Calu3 (cell line): ENCODE data around the gene CLEC16A. TPM values are rescaled to one million over a fixed set of nuclear protein-coding genes. Genes with fewer than 3 reads are reported as not detected.

Experiments
- BruUV-seq: library from RNA; stranded (reverse); fragments of 400-500 nt; replicated peaks from 2 replicates; lab custom pipeline; 2021; lab: Mats Ljungman, UMichigan
- CTCF ChIA-PET: fragments of 300-600 bp; sonication (Branson Sonifier 250); formaldehyde crosslinking; loops from one replicate; lab custom pipeline; 2022; ENCODE audit warnings: antibody characterized with exemption; lab: Charles Lee
- DNase-seq: peaks from one replicate; pipeline ENCODE4 v3.0.0; 2022
- H3K27ac Mint-ChIP-seq: one replicate; pipeline ENCODE4 v1.8.0; 2022; ENCODE audit warnings: mixed read lengths; ENCODE audit not compliant: unreplicated experiment
- H3K27me3 Mint-ChIP-seq: one replicate; pipeline ENCODE4 v1.8.0; 2022; ENCODE audit warnings: mixed read lengths; ENCODE audit not compliant: unreplicated experiment
- H3K36me3 Mint-ChIP-seq: one replicate; pipeline ENCODE4 v1.8.0; 2022; ENCODE audit warnings: mild to moderate bottlenecking, moderate library complexity, mixed read lengths; ENCODE audit not compliant: insufficient read depth, unreplicated experiment
- H3K4me1 Mint-ChIP-seq: one replicate; pipeline ENCODE4 v1.8.0; 2022; ENCODE audit warnings: mild to moderate bottlenecking, low read depth, mixed read lengths; ENCODE audit not compliant: unreplicated experiment
- H3K4me3 Mint-ChIP-seq: one replicate; pipeline ENCODE4 v1.8.0; 2022; ENCODE audit warnings: mild to moderate bottlenecking, low read depth, moderate library complexity, mixed read lengths; ENCODE audit not compliant: unreplicated experiment
- H3K9me3 Mint-ChIP-seq: one replicate; pipeline ENCODE4 v1.8.0; 2022; ENCODE audit warnings: low read depth, mixed read lengths; ENCODE audit not compliant: unreplicated experiment
- intact Hi-C: fragments of 100-400 bp; cut with micrococcal nuclease; formaldehyde crosslinking; loops from one replicate; pipeline ENCODE4 v1.10.0; 2022; ENCODE audit not compliant: unreplicated experiment
- total RNA-seq: library from RNA; stranded (reverse); gene quantifications from 2 replicates; pipeline ENCODE4 v1.2.3, GENCODE V29; 2022
- TF ChIP-seq, protein P1 (sequence below): fragments of 200-600 bp; IDR thresholded peaks from one replicate; pipeline ENCODE4 v1.8.0; 2022; ENCODE audit warnings: antibody characterized with exemption; ENCODE audit not compliant: unreplicated experiment

CLEC16A gene
- total RNA-seq, 1 experiment from 2014 or later = 33.0 TPM

DNA sequence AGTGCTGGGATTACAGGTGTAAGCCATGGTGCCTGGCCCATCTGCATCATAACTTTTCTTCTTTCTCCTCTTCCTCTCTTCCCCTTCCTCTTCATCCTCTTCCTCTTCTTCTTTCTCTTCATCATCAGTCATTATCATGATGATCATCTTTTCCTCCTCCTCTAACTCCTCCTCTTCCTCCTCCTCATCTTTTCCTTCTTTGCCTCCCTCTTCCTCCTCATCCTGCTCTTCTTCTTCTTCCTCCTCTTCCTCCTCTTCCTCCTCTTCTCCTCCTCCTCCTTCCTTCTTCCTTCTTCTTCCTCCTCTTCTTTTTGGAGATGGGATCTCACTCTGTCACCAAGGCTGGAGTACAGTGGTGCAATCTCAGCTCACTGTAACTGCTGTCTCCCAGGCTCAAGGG lies 249.1 kb downstream of the CLEC16A start:
- no peak overlapping the region for H3K4me3 Mint-ChIP-seq
- BruUV-seq = no TSS peak
- H3K36me3 Mint-ChIP-seq = peaks cover 7% of the 10 kb centered on the region

DNA sequence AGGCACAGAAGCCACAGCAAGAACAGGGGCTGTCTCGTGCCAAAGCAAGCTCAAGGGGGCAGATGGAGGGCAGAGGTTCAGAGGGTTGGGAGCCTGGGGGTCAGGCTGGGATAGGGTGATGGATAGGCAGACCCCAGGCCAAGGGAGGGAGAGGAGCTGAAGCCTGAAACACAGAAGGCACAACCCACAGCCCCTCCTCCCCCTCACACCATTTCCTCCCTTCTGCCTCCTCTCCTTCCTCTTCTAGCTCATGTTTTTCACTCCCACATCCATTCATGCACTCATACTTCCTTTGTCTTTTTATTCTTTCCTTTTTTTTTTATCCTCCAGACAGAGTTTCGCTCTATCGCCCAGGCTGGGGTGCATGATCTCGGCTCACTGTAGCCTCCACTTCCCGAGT lies 250.5 kb downstream of the CLEC16A start:
- no peak for DNase-seq
- no peak overlapping the region for H3K27ac Mint-ChIP-seq

More for the DNA sequence above, 249.1 kb downstream of the CLEC16A start:
- Mint-ChIP-seq H3K9me3 (no peaks in the 10 kb centered on the region), H3K27me3 (no peaks in the 10 kb centered on the region), H3K4me1 (peaks cover 11% of the 10 kb centered on the region), H3K27ac (no peak overlapping the region)
- intact Hi-C loops = no loop called here
- DNase-seq = no peak
- CTCF ChIA-PET = no interaction called here
- TF ChIP-seq, protein P1, sequence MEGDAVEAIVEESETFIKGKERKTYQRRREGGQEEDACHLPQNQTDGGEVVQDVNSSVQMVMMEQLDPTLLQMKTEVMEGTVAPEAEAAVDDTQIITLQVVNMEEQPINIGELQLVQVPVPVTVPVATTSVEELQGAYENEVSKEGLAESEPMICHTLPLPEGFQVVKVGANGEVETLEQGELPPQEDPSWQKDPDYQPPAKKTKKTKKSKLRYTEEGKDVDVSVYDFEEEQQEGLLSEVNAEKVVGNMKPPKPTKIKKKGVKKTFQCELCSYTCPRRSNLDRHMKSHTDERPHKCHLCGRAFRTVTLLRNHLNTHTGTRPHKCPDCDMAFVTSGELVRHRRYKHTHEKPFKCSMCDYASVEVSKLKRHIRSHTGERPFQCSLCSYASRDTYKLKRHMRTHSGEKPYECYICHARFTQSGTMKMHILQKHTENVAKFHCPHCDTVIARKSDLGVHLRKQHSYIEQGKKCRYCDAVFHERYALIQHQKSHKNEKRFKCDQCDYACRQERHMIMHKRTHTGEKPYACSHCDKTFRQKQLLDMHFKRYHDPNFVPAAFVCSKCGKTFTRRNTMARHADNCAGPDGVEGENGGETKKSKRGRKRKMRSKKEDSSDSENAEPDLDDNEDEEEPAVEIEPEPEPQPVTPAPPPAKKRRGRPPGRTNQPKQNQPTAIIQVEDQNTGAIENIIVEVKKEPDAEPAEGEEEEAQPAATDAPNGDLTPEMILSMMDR = no peak

DNA sequence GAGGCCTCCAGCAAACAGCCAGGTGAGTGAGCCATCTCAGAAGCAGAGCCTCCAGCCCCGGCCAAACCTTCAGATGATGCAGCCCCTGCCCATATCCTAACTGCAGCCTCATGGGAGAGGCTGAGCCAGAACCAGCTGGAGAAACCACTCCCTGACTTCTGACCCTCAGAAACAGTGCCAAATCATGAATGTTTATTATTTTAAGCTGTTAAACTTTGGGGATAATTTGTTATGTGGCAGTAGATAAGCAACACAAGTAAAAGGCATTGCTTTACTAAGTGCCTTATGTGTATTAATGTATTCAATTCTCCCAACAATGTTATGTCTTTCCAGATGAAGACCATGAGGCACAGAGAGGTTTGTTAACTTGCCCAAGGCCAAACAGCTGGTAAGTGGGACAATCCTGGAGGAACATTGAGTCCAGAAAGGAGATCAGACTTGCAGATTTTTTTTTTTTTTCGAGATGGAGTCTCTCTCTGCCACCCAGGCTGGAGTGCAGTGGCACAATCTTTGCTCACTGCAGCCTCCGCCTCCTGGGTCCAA lies 252.0 kb downstream of the CLEC16A start:
- Mint-ChIP-seq H3K27me3 (no peaks in the 10 kb centered on the region), H3K9me3 (no peaks in the 10 kb centered on the region), H3K27ac (no peak overlapping the region), H3K4me1 (peaks cover 24% of the 10 kb centered on the region), H3K4me3 (no peak overlapping the region), H3K36me3 (peaks cover 10% of the 10 kb centered on the region)
- no TSS peak for BruUV-seq
- intact Hi-C loops = no loop called here
- DNase-seq = no peak
- CTCF ChIA-PET = interaction anchor here (0.9 kb wide), 1 partner anchor 18 kb away, joined by 4 read pairs; no protein-coding TSS in a partner anchor
- TF ChIP-seq, protein P1 = no peak

More for the DNA sequence above, 250.5 kb downstream of the CLEC16A start:
- no peaks in the 10 kb centered on the region for H3K27me3 Mint-ChIP-seq
- H3K36me3 Mint-ChIP-seq = peaks cover 6% of the 10 kb centered on the region
- CTCF ChIA-PET = interaction anchor here (1.2 kb wide), 1 partner anchor 61 kb away, joined by 3 read pairs; the partner anchor contains the start of gene SOCS1
- no peak overlapping the region for H3K4me3 Mint-ChIP-seq
- no TSS peak for BruUV-seq
- no peaks in the 10 kb centered on the region for H3K9me3 Mint-ChIP-seq
- intact Hi-C loops = no loop called here
- TF ChIP-seq, protein P1 = no peak
- peaks cover 16% of the 10 kb centered on the region for H3K4me1 Mint-ChIP-seq

DNA sequence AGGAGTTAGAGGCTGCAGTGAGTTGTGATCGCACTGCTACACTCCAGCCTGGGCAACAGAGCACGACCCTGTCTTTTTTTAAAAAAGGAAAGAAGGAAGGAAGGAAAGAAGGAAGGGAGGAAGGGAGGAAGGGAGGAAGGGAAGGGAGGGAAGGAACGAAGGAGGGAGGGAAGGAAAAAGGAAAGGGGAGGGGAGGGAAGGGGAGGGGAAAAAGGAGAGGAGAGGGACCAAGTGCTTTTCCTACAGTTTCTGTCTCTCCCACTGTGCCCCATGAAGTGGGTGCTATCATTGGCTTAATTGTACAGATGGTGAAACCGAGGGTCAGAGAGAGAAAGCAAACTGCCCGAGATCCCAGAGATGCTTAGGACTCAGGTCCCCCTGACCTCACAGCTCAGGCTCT lies 254.0 kb downstream of the CLEC16A start:
- no peak for DNase-seq
- H3K9me3 Mint-ChIP-seq = no peaks in the 10 kb centered on the region
- TF ChIP-seq, protein P1 = no peak
- H3K27me3 Mint-ChIP-seq = no peaks in the 10 kb centered on the region
- H3K36me3 Mint-ChIP-seq = peaks cover 23% of the 10 kb centered on the region
- intact Hi-C loops = loop anchor here (1.0 kb wide), 1 partner anchor 206 kb away; no protein-coding TSS in a partner anchor
- BruUV-seq = TSS peak; percentile 67
- H3K4me1 Mint-ChIP-seq = peaks cover 44% of the 10 kb centered on the region
- CTCF ChIA-PET = interaction anchor here (0.5 to 1.3 kb wide), 7 partner anchors 12 to 215 kb away, joined by 3 to 4 read pairs (median 3); no protein-coding TSS in a partner anchor
- peak overlapping the region; percentile 36 for H3K4me3 Mint-ChIP-seq
- H3K27ac Mint-ChIP-seq = peak overlapping the region; percentile 78
